PC-3 (cell line): ENCODE data around the gene NDUFB10.

ENCODE experiments used
- EZH2 ChIP-seq: fragments of 300-600 bp; sonication (generic); IDR thresholded peaks from one replicate; pipeline ENCODE4 v1.6.1; 2017; ENCODE audit warnings: antibody characterized with exemption, mild to moderate bottlenecking, low read length; ENCODE audit not compliant: unreplicated experiment
- TF ChIP-seq, protein P1 (sequence below): fragments of 300-600 bp; sonication (generic); conservative IDR thresholded peaks from 2 replicates; pipeline ENCODE4 v1.5.1; 2017; ENCODE audit warnings: antibody characterized with exemption, low read depth, mild to moderate bottlenecking, low read length

DNA sequence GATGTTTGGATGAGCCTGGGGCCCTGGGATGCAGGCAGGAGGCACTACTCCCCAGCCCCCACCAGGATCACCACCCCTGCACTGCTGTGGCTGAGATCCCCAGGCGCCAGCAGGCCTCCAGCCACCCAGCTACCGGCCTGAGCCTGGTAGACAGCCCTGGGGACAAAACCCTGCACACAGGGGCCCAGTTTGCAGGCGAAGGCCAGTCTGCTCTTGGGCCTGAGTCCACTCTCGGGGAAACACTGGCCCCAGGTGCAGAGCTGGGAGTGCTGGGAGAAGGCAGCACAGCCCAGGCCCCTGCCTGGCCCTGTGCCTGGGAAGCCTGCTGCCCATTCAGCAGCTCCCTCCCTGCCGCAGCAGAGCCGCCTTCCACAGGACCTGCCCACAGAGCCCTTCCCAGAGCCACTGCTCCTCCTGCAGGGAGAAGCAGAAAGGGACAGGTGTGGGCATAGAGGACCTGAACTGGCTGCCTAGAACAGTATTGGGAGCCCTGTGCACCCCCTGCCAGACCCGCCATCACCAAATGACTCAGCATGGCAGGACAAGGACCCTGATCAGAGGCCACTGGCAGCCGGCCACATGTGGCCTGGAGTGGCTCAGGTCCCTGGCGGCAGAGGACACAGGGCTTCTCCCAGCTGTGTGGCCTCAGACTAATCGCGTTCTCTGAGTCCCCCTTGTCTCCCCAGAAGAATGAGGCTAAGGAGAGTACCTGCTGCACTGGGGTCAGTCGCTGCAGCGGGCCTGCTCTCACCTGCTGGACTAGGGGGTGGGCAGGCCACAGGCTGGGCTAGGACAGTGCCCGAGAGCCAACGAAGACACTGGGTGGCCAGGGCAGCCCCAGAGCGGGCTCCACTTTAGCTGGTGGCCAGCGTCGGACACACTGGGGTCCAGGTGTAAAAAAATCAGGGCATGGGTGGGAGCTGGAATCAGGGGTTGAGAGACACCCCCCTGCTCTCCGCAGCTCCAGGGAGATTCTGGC lies 27.0 kb upstream of the NDUFB10 start:
- TF ChIP-seq, protein P1, sequence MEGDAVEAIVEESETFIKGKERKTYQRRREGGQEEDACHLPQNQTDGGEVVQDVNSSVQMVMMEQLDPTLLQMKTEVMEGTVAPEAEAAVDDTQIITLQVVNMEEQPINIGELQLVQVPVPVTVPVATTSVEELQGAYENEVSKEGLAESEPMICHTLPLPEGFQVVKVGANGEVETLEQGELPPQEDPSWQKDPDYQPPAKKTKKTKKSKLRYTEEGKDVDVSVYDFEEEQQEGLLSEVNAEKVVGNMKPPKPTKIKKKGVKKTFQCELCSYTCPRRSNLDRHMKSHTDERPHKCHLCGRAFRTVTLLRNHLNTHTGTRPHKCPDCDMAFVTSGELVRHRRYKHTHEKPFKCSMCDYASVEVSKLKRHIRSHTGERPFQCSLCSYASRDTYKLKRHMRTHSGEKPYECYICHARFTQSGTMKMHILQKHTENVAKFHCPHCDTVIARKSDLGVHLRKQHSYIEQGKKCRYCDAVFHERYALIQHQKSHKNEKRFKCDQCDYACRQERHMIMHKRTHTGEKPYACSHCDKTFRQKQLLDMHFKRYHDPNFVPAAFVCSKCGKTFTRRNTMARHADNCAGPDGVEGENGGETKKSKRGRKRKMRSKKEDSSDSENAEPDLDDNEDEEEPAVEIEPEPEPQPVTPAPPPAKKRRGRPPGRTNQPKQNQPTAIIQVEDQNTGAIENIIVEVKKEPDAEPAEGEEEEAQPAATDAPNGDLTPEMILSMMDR: peak; percentile 44
- no peak for TF ChIP-seq EZH2
